ENCODE results near the gene CENPL. TPM values are rescaled to one million over a fixed set of nuclear protein-coding genes. Genes with fewer than 3 reads are reported as not detected.
"Not testable (repeated sequence)": the region's sequence is repeated elsewhere in the genome, so short reads cannot be mapped to it uniquely, and the experiment has no call there.

CENPL gene
- total RNA-seq, 1 experiment from 2014 or later = 28.7 TPM

GRCh38 chr1:173860065-173860464 is 35.4 kb upstream of the CENPL start:
- in situ Hi-C loops (cut with HindIII; ENCODE audit: low pct_unique_long_range_greater_than_20kb, low sequenced_read_pairs) (no loop called here), intact Hi-C loops (cut with micrococcal nuclease; ENCODE audit: unreplicated experiment) (no loop called here)
- H3K27ac ChIP-seq (ENCODE audit: low read length) = no peak overlapping the region
- H3K9me3 ChIP-seq (ENCODE audit: control insufficient read depth, insufficient read depth, low read depth, low read length) = no peaks in the 10 kb centered on the region
- CTCF ChIA-PET = interaction anchor here (0.6 kb wide), 1 partner anchor 330 kb away, joined by 5 read pairs; no protein-coding TSS in a partner anchor
- ATAC-seq (no peak), DNase-seq (ENCODE audit: low read depth, low spot score) (no peak)
- H3K36me3 ChIP-seq (ENCODE audit: control insufficient read depth, insufficient read depth, low read length) = peaks cover 32% of the 10 kb centered on the region
- no TSS peak for BruUV-seq (replicated peaks)
- H3K27me3 ChIP-seq (ENCODE audit: control insufficient read depth, insufficient read depth, low read length) = no peaks in the 10 kb centered on the region
- no peak overlapping the region for H3K4me3 ChIP-seq (ENCODE audit: low read depth in 2 of 2, low read length in 2 of 2)
- H3K4me1 ChIP-seq (ENCODE audit: control insufficient read depth, insufficient read depth, low read length) = peaks cover 14% of the 10 kb centered on the region
- POLR2A ChIA-PET = interaction anchor here (1.1 kb wide), 1 partner anchor 9 kb away, joined by 4 read pairs; the partner anchor contains the start of gene ZBTB37
- TF ChIP-seq CTCF (IDR thresholded peaks at IDR 0.05) = no peak
- TF ChIP-seq TCF7L2 (IDR thresholded peaks at IDR 0.05; ENCODE audit: low read depth, low read length) = no peak
- TF ChIP-seq, protein P1, sequence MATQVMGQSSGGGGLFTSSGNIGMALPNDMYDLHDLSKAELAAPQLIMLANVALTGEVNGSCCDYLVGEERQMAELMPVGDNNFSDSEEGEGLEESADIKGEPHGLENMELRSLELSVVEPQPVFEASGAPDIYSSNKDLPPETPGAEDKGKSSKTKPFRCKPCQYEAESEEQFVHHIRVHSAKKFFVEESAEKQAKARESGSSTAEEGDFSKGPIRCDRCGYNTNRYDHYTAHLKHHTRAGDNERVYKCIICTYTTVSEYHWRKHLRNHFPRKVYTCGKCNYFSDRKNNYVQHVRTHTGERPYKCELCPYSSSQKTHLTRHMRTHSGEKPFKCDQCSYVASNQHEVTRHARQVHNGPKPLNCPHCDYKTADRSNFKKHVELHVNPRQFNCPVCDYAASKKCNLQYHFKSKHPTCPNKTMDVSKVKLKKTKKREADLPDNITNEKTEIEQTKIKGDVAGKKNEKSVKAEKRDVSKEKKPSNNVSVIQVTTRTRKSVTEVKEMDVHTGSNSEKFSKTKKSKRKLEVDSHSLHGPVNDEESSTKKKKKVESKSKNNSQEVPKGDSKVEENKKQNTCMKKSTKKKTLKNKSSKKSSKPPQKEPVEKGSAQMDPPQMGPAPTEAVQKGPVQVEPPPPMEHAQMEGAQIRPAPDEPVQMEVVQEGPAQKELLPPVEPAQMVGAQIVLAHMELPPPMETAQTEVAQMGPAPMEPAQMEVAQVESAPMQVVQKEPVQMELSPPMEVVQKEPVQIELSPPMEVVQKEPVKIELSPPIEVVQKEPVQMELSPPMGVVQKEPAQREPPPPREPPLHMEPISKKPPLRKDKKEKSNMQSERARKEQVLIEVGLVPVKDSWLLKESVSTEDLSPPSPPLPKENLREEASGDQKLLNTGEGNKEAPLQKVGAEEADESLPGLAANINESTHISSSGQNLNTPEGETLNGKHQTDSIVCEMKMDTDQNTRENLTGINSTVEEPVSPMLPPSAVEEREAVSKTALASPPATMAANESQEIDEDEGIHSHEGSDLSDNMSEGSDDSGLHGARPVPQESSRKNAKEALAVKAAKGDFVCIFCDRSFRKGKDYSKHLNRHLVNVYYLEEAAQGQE (IDR thresholded peaks at IDR 0.05; ENCODE audit: insufficient read depth in 1 of 2, low read depth in 2 of 2, low read length in 1 of 2) = no peak
- no peak for TF ChIP-seq SIN3A (IDR thresholded peaks at IDR 0.05; ENCODE audit: borderline replicate concordance, insufficient read depth, low read depth, low read length)

DNA sequence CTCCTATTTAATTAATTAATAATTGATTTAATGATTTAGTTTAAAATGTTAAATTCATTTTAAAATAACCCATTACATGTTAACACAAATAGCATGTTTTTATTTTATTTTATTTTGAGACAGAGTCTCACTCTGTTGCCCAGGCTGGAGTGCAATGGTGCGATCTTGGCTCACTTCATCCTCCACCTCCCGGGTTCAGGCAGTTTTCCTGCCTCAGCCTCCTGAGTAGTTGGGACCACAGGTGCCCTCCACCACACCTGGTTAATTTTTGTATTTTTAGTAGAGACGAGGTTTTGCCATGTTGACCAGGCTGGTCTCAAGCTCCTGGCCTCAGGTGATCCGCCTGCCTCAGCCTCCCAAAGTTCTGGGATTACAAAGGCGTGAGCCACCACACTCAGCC is 34.9 kb upstream of the CENPL start:
- H3K9me3 ChIP-seq (ENCODE audit: control insufficient read depth, insufficient read depth, low read depth, low read length); intact Hi-C loops (cut with micrococcal nuclease; ENCODE audit: unreplicated experiment); H3K27me3 ChIP-seq (ENCODE audit: control insufficient read depth, insufficient read depth, low read length); CTCF ChIA-PET; in situ Hi-C loops (cut with HindIII; ENCODE audit: low pct_unique_long_range_greater_than_20kb, low sequenced_read_pairs); H3K27ac ChIP-seq (ENCODE audit: low read length); H3K4me3 ChIP-seq (ENCODE audit: low read depth in 2 of 2, low read length in 2 of 2); ATAC-seq; DNase-seq (ENCODE audit: low read depth, low spot score); BruUV-seq (replicated peaks): not testable (repeated sequence)
- Histone ChIP-seq H3K36me3 (ENCODE audit: control insufficient read depth, insufficient read depth, low read length) (peaks cover 32% of the 10 kb centered on the region), H3K4me1 (ENCODE audit: control insufficient read depth, insufficient read depth, low read length) (peaks cover 12% of the 10 kb centered on the region)
- POLR2A ChIA-PET = interaction anchor here (1.1 kb wide), 1 partner anchor 9 kb away, joined by 4 read pairs; the partner anchor contains the start of gene ZBTB37

GRCh38 chr1:173857363-173857917 is 32.8 kb upstream of the CENPL start:
- in situ Hi-C loops (cut with HindIII; ENCODE audit: low pct_unique_long_range_greater_than_20kb, low sequenced_read_pairs) = no loop called here
- H3K4me1 ChIP-seq (ENCODE audit: control insufficient read depth, insufficient read depth, low read length) = no peaks in the 10 kb centered on the region
- no TSS peak for BruUV-seq (replicated peaks)
- peaks cover 20% of the 10 kb centered on the region for H3K36me3 ChIP-seq (ENCODE audit: control insufficient read depth, insufficient read depth, low read length)
- no peaks in the 10 kb centered on the region for H3K27me3 ChIP-seq (ENCODE audit: control insufficient read depth, insufficient read depth, low read length)
- intact Hi-C loops (cut with micrococcal nuclease; ENCODE audit: unreplicated experiment) = no loop called here
- ATAC-seq = no peak
- no peaks in the 10 kb centered on the region for H3K9me3 ChIP-seq (ENCODE audit: control insufficient read depth, insufficient read depth, low read depth, low read length)
- POLR2A ChIA-PET = no interaction called here
- no peak overlapping the region for H3K27ac ChIP-seq (ENCODE audit: low read length)
- CTCF ChIA-PET = no interaction called here
- no peak for DNase-seq (ENCODE audit: low read depth, low spot score)
- TF ChIP-seq TCF7L2 (IDR thresholded peaks at IDR 0.05; ENCODE audit: low read depth, low read length) = no peak
- TF ChIP-seq SIN3A (IDR thresholded peaks at IDR 0.05; ENCODE audit: borderline replicate concordance, insufficient read depth, low read depth, low read length) = no peak
- TF ChIP-seq CTCF (IDR thresholded peaks at IDR 0.05) = no peak
- TF ChIP-seq, protein P1 (IDR thresholded peaks at IDR 0.05; ENCODE audit: insufficient read depth in 1 of 2, low read depth in 2 of 2, low read length in 1 of 2) = no peak
- no peak; the same call in 1 of the 2 replicates for TF ChIP-seq POLR2AphosphoS5 (IDR thresholded peaks at IDR 0.05; ENCODE audit: low read depth, low read length)
- H3K4me3 ChIP-seq (ENCODE audit: low read depth in 2 of 2, low read length in 2 of 2) = no peak overlapping the region
